ENCODE measurements around the gene EID1. TPM values are rescaled to one million over a fixed set of nuclear protein-coding genes. Genes with fewer than 3 reads are reported as not detected.

Gene EID1
- total and polyA plus RNA-seq, 3 experiments from 2014 or later = 113 to 183 (median 125) TPM

GRCh38 chr15:48924528-48925393 is 46.8 kb downstream of the EID1 start:
- no peaks in the 10 kb centered on the region for H3K36me3 Mint-ChIP-seq
- Histone ChIP-seq H3K27ac (ENCODE audit: low read depth, low read length) (no peak overlapping the region), H3K36me3 (ENCODE audit: insufficient read depth, low read length) (no peaks in the 10 kb centered on the region), H3K9me3 (ENCODE audit: low read length) (no peaks in the 10 kb centered on the region), H3K4me1 (ENCODE audit: insufficient read depth, low read length) (no peaks in the 10 kb centered on the region), H3K27me3 (ENCODE audit: insufficient read depth, low read length, poor library complexity, severe bottlenecking) (no peaks in the 10 kb centered on the region), H3K4me3 (ENCODE audit: low read length) (no peak overlapping the region)
- H3K27me3 Mint-ChIP-seq = peaks cover 23 to 63% of the 10 kb centered on the region in 2 donors
- H3K4me3 Mint-ChIP-seq = no peak overlapping the region
- H3K9me3 Mint-ChIP-seq = no peaks in the 10 kb centered on the region
- no peak for DNase-seq
- ChIA-PET CTCF (no interaction called here), POLR2A (no interaction called here)
- H3K4me1 Mint-ChIP-seq = no peaks in the 10 kb centered on the region
- H3K27ac Mint-ChIP-seq = no peak overlapping the region

DNA sequence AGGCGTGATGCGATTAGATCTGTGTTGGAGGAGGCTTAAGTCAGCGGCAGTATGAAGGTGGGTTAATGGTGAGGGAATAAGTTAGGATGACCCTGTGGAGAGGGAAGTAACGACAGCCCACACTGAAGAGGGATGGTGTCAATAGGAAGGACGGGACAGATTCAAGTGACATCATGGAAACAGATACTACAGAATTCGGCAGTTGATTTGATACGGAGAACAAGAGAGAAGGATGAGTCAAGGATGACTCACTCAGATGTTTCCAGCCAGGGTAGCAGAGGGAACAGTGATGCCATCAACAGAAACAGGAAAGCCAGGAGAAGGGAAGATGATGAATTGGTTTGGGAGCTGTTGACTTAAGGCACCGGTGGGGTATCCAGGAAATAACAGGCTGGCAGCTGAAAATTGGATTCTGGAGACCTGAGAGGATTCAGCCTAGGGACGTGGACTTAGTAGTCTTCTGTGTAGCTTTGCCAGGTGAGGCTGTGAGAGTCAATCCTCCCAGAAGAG is 47.8 kb downstream of the EID1 start:
- DNase-seq = no peak
- Mint-ChIP-seq H3K36me3 (no peaks in the 10 kb centered on the region), H3K4me3 (no peak overlapping the region), H3K27ac (no peak overlapping the region), H3K27me3 (peaks cover 21 to 60% of the 10 kb centered on the region in 2 donors), H3K9me3 (no peaks in the 10 kb centered on the region), H3K4me1 (no peaks in the 10 kb centered on the region)
- H3K27ac ChIP-seq (ENCODE audit: low read depth, low read length) = no peak overlapping the region
- H3K9me3 ChIP-seq (ENCODE audit: low read length) = no peaks in the 10 kb centered on the region
- H3K36me3 ChIP-seq (ENCODE audit: insufficient read depth, low read length) = no peaks in the 10 kb centered on the region
- POLR2A ChIA-PET = no interaction called here
- H3K27me3 ChIP-seq (ENCODE audit: insufficient read depth, low read length, poor library complexity, severe bottlenecking) = no peaks in the 10 kb centered on the region
- no peaks in the 10 kb centered on the region for H3K4me1 ChIP-seq (ENCODE audit: insufficient read depth, low read length)
- H3K4me3 ChIP-seq (ENCODE audit: low read length) = no peak overlapping the region
- CTCF ChIA-PET = no interaction called here

- ChIA-PET POLR2A (no interaction called here), CTCF (no interaction called here)
- Mint-ChIP-seq H3K27me3 (peaks cover 19 to 49% of the 10 kb centered on the region in 2 donors), H3K36me3 (no peaks in the 10 kb centered on the region), H3K9me3 (no peaks in the 10 kb centered on the region), H3K27ac (peak overlapping the region in 1 of 8 donors; percentile 5), H3K4me3 (no peak overlapping the region), H3K4me1 (no peaks in the 10 kb centered on the region)
- Histone ChIP-seq H3K27me3 (ENCODE audit: insufficient read depth, low read length, poor library complexity, severe bottlenecking) (no peaks in the 10 kb centered on the region), H3K27ac (ENCODE audit: low read depth, low read length) (no peak overlapping the region), H3K36me3 (ENCODE audit: insufficient read depth, low read length) (no peaks in the 10 kb centered on the region), H3K9me3 (ENCODE audit: low read length) (no peaks in the 10 kb centered on the region), H3K4me1 (ENCODE audit: insufficient read depth, low read length) (no peaks in the 10 kb centered on the region), H3K4me3 (ENCODE audit: low read length) (no peak overlapping the region)
- no peak for DNase-seq
These were observed 51.1 kb downstream of the EID1 start for GRCh38 chr15:48928877-48929538.

DNA sequence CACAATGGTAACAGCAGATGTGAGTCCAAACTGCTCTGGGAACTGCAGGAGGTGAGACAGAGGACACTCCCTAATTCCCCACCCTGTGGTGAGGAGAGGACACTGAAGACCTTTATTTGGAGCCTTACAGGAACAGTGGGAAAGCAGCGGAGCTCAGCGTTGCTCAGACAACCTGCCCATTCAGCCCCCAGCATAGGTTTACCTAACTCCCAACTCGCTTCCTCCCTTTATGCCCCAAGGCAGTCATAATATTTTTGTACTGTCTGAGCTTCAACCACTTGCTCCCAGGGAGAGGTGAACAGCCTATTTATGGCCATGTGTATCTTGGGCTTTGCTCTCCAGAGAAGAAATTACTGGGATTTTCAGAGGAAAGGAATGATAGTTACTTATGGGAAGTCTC is 51.7 kb downstream of the EID1 start:
- no peak overlapping the region for H3K27ac ChIP-seq (ENCODE audit: low read depth, low read length)
- Mint-ChIP-seq H3K4me3 (no peak overlapping the region), H3K9me3 (no peaks in the 10 kb centered on the region), H3K27ac (no peak overlapping the region), H3K4me1 (no peaks in the 10 kb centered on the region), H3K36me3 (no peaks in the 10 kb centered on the region), H3K27me3 (peaks cover 15 to 44% of the 10 kb centered on the region in 2 donors)
- H3K9me3 ChIP-seq (ENCODE audit: low read length) = no peaks in the 10 kb centered on the region
- ChIA-PET POLR2A (no interaction called here), CTCF (no interaction called here)
- DNase-seq = no peak
- no peak overlapping the region for H3K4me3 ChIP-seq (ENCODE audit: low read length)
- no peaks in the 10 kb centered on the region for H3K4me1 ChIP-seq (ENCODE audit: insufficient read depth, low read length)
- H3K27me3 ChIP-seq (ENCODE audit: insufficient read depth, low read length, poor library complexity, severe bottlenecking) = no peaks in the 10 kb centered on the region
- no peaks in the 10 kb centered on the region for H3K36me3 ChIP-seq (ENCODE audit: insufficient read depth, low read length)

Other genes with a start within 250 kb of the EID1 start
- under 1 TPM; 0.13 to 0.46 TPM for gene FBN1, start 232.4 kb upstream of the EID1 start, total RNA-seq
- gene FBN1, start 232.4 kb upstream of the EID1 start, polyA plus RNA-seq = 0.21 TPM
- gene CEP152, start 67.1 kb upstream of the EID1 start, total RNA-seq = 10 to 100 TPM; 19.7 to 20.7 TPM
- 6.5 TPM for gene CEP152, start 67.1 kb upstream of the EID1 start, polyA plus RNA-seq
- gene SHC4, start 85.8 kb downstream of the EID1 start, total RNA-seq = 1 to 10 TPM; 5.0 to 5.7 TPM
- not detected for gene SHC4, start 85.8 kb downstream of the EID1 start, polyA plus RNA-seq
- gene SECISBP2L, start 168.3 kb downstream of the EID1 start, total RNA-seq = 10 to 100 TPM; 27.2 to 28.1 TPM
- 24.7 TPM for gene SECISBP2L, start 168.3 kb downstream of the EID1 start, polyA plus RNA-seq

All from CD8-positive, alpha-beta memory T cell (primary cell).